ENCODE results near the gene SLC27A5. TPM values are rescaled to one million over a fixed set of nuclear protein-coding genes. Genes with fewer than 3 reads are reported as not detected.

The SLC27A5 gene
- total RNA-seq, 1 donor from 2014 or later, result 35.8 TPM

- intact Hi-C loops (cut with DNase I), result loop anchor here (5.0 kb wide), 1 partner anchor 87 kb away; the partner anchor contains the start of gene ZNF837
- Histone ChIP-seq H3K27ac (no peak overlapping the region), H3K4me3 (no peak overlapping the region), H3K27me3 (no peaks in the 10 kb centered on the region), H3K4me1 (peaks cover 19% of the 10 kb centered on the region), H3K9me3 (no peaks in the 10 kb centered on the region), H3K36me3 (peaks cover 0 to 30% of the 10 kb centered on the region in 2 donors)
- no peak for DNase-seq (ENCODE audit: extremely low spot score in 2 of 2)
- TF ChIP-seq POLR2AphosphoS5 (IDR thresholded peaks at IDR 0.05; ENCODE audit: insufficient read depth in 1 of 2, low read depth in 1 of 2), result no peak
These were observed 42.4 kb downstream of the SLC27A5 start for GRCh38 chr19:58469241-58470013.

- H3K36me3 ChIP-seq, result peaks cover 0 to 30% of the 10 kb centered on the region in 2 donors
- H3K27me3 ChIP-seq, result no peaks in the 10 kb centered on the region
- no peaks in the 10 kb centered on the region for H3K9me3 ChIP-seq
- intact Hi-C loops (cut with DNase I), result loop anchor here (5.0 kb wide), 1 partner anchor 86 kb away; the partner anchor contains the start of gene ZNF837
- TF ChIP-seq CTCF (IDR thresholded peaks at IDR 0.05) (no peak), POLR2AphosphoS5 (IDR thresholded peaks at IDR 0.05; ENCODE audit: insufficient read depth in 1 of 2, low read depth in 1 of 2) (no peak), POLR2A (IDR thresholded peaks at IDR 0.05) (no peak)
- no peak overlapping the region for H3K4me3 ChIP-seq
- H3K4me1 ChIP-seq, result peaks cover 19% of the 10 kb centered on the region
- no peak for DNase-seq (ENCODE audit: extremely low spot score in 2 of 2)
- H3K27ac ChIP-seq, result no peak overlapping the region
These were observed 43.5 kb downstream of the SLC27A5 start for GRCh38 chr19:58468216-58468839.

- Histone ChIP-seq H3K36me3 (peaks cover 0 to 26% of the 10 kb centered on the region in 2 donors), H3K4me1 (peaks cover 19% of the 10 kb centered on the region), H3K27ac (peak within 1 kb of the TSS; percentile 60), H3K4me3 (peak within 1 kb of the TSS; percentile 72 to 95), H3K9me3 (no peaks in the 10 kb centered on the region), H3K27me3 (no peaks in the 10 kb centered on the region)
- DNase-seq (ENCODE audit: extremely low spot score in 2 of 2), result peak in 1 of 2 donors; percentile 95
- TF ChIP-seq CTCF (IDR thresholded peaks at IDR 0.05) (no peak), POLR2AphosphoS5 (IDR thresholded peaks at IDR 0.05; ENCODE audit: insufficient read depth in 1 of 2, low read depth in 1 of 2) (peak; percentile 77 to 96), POLR2A (IDR thresholded peaks at IDR 0.05) (peak in 1 of 2 donors; percentile 23)
- intact Hi-C loops (cut with DNase I), result loop anchor here (5.0 kb wide), 1 partner anchor 85 kb away; the partner anchor contains the start of gene ZNF837
These were observed 44.8 kb downstream of the SLC27A5 start, which contains the start of gene ZNF324 for GRCh38 chr19:58466760-58467589. Gene ZNF324, plus strand, starts transcription at chr19:58467080. Its CDS starts 2,106 bp downstream, at chr19:58469186.

- TF ChIP-seq CTCF (IDR thresholded peaks at IDR 0.05) (no peak), POLR2AphosphoS5 (IDR thresholded peaks at IDR 0.05; ENCODE audit: insufficient read depth in 1 of 2, low read depth in 1 of 2) (no peak)
- intact Hi-C loops (cut with DNase I), result loop anchor here (5.0 kb wide), 1 partner anchor 84 kb away; the partner anchor contains the start of gene ZNF837
- DNase-seq (ENCODE audit: extremely low spot score in 2 of 2), result no peak
- Histone ChIP-seq H3K27me3 (no peaks in the 10 kb centered on the region), H3K27ac (no peak overlapping the region), H3K4me1 (peaks cover 19% of the 10 kb centered on the region), H3K4me3 (peak overlapping the region; percentile 72 to 95), H3K36me3 (peaks cover 0 to 21% of the 10 kb centered on the region in 2 donors), H3K9me3 (no peaks in the 10 kb centered on the region)
These were observed 45.6 kb downstream of the SLC27A5 start for GRCh38 chr19:58466089-58466759.

Data from vagina (tissue), 2 donors.